Lower leg skin (tissue), 3 donors: ENCODE data around the gene NCAM2.

Experiments
- CTCF ChIP-seq, 3 donors: fragments of 450-650 bp; IDR thresholded peaks; one replicate each; pipeline ENCODE4 v1.5.1; 2016; ENCODE audit warnings: antibody characterized with exemption in 3 of 3, mild to moderate bottlenecking in 3 of 3, moderate library complexity in 2 of 3
- POLR2A ChIP-seq, 2 donors: fragments of 450-650 bp; IDR thresholded peaks; one replicate each; pipeline ENCODE4 v1.6.1; 2016 to 2017; ENCODE audit warnings: antibody characterized with exemption in 2 of 2, mild to moderate bottlenecking in 1 of 2, moderate library complexity in 1 of 2

GRCh38 chr21:21045518-21045917 is 47.3 kb downstream of the NCAM2 start:
- TF ChIP-seq POLR2A (IDR thresholded peaks at IDR 0.05), result no peak
- TF ChIP-seq CTCF (IDR thresholded peaks at IDR 0.05), result no peak
